ACHN (cell line): ENCODE measurements around the gene KCNQ1.

Experiments used
- DNase-seq: peaks from one replicate; pipeline ENCODE4 v3.0.0-alpha.2; 2015
- in situ Hi-C: cut with HindIII; loops from 2 replicates; pipeline ENCODE4 v1.10.0; 2017; ENCODE audit warnings: low sequenced_read_pairs, low pct_ligation_motif_present, low pct_unique_long_range_greater_than_20kb

Gene KCNQ1

DNA sequence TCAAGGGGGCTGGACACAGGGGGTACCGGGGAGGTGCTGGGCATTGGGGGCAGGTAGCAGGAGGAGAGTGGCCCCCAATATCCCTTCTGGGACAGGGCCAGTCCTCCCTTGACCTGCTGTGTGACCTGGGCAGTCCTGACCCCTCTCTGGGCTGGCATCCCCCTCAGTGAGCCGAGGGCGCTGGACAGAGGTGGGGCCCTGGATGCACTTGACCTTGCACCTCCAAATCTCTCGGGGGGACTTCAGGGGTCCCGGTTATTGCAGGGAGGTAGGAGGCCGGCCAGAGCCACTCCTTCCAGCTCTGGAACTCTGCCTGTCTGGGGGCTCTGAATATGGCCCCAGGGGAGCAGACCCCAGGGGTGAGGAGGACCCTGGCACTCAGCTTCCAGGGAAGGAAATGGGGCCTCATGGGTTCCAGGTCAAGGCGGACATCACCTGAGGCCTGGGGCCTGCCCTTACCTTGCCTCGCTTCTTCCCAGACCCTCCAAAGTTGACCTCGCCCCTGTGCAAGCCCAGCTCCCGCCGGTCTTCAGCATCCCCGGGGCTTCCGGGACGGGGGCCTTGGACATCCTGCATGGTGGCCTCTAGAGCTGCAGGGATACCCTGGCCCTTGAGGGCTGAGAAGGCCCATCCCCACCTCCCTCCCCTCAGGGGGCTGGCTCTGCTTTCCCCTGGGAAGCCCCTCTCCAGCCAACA lies 22.2 kb upstream of the KCNQ1 start:
- in situ Hi-C loops: no loop called here
- no peak for DNase-seq

DNA sequence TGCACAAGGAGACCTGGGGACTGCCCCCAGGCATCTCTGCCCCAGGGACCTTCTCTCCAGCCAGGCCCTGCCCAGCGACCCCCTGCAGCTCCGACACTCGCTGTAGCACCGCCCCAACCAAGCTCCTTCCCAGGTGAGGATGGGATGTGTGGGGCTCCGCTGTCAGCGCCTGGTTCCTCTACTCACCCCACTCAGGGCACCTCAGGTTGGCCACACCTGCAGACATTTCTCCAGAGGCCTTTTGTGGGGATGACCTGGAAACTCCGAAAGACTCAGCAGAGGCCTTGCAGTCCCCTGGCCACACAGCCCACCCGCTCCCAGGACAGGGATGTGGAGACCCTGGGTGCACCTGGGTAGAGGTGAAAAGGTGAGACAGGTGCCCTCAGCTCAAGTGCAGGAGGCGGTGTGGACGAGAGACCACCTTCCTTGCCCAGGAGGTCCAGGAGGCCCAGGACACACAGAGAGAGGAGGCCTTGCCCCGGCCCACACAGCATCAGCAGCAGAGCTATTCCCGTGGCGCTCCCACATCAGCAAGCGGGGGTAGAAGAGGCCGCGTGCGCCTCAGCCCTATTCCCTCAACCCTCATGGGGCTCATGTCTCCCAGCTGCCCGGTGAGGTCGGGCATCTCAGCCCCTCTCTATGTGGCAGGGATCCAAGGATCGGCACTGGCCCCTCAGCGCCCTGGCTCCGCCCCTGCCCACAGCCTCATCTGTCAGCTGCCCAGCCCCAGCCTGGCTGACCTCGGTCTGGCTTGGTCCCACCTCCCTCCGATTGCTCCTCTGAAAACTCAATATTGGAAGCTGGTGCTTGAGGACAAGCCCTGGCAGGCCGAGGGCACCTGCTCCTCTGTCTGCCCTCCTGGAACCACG lies 21.4 kb upstream of the KCNQ1 start:
- in situ Hi-C loops: no loop called here

DNA sequence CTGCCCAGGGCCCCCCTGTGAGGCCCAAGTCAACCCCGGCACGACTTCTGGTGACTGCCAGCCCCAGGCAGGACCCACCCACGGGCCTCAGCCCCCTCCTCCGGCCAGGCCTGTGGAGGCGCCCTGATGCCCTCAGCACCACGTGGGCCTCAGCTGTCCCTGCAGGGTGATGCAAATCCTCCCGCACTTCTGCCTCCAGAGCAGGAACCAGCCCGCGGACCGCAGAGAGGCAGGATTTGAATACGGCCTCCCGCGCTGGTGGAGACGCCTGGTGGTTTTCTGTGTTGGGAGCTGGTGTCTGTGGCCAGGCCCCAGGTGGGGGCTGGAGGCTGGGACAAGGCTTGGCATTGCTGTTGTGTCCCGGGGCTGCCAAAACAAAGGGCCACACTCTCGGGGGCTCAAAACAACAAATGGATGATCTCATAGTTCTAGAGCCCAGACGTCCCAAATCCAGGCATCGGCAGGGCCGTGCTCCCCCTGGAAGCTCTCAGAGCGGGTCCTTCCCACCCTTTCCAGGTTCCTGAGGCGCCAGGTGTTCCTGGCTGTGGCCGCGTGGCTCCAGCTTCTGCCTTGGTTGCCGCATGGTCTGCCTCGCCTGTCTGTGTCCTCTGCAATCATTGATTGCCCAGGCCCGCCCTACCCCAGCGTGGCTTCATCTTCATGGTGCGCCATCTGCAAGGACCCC lies 19.9 kb upstream of the KCNQ1 start:
- DNase-seq: no peak
- in situ Hi-C loops: no loop called here

More for the DNA sequence above, 21.4 kb upstream of the KCNQ1 start:
- no peak for DNase-seq

DNA sequence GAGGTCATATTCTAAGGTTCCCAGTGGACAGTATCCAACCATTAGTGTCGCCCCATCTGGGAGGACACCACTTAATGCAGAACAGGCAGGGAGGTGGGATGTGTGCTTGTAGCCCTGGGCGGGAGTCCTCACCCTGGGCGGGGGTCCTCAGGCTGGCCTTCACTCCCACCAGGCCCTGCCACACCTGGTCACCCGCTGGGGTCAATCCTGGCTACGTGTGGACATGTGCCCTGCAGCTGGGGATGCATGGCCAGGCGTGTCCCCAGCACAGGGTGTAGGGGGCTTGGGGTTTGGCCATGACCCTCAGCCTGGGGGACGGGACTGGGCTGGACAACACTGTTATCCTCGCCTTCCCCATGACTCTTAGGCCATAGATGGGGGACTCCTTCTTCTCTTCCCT lies 19.3 kb upstream of the KCNQ1 start:
- in situ Hi-C loops: no loop called here
- DNase-seq: no peak

DNA sequence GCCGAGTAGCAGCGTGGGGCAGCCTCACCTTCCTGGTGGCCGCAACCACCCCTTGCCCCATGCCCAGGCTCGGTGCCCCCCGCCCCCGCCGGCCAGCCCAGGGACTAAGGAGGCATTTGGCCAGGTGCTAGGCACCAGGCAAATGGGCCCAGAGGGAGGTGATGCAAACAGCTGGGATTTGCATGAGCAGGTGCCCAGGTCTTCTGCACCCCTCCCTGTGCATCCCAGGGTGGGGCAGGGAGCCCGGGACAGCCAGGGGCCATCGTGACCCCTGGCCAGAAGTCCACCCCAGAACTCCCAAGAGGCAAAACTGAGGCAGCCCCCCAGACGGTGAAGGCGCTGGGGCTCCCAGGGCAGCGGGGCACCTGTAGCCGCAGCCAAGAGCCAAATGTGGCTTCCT lies 18.6 kb upstream of the KCNQ1 start:
- in situ Hi-C loops: no loop called here
- no peak for DNase-seq

DNA sequence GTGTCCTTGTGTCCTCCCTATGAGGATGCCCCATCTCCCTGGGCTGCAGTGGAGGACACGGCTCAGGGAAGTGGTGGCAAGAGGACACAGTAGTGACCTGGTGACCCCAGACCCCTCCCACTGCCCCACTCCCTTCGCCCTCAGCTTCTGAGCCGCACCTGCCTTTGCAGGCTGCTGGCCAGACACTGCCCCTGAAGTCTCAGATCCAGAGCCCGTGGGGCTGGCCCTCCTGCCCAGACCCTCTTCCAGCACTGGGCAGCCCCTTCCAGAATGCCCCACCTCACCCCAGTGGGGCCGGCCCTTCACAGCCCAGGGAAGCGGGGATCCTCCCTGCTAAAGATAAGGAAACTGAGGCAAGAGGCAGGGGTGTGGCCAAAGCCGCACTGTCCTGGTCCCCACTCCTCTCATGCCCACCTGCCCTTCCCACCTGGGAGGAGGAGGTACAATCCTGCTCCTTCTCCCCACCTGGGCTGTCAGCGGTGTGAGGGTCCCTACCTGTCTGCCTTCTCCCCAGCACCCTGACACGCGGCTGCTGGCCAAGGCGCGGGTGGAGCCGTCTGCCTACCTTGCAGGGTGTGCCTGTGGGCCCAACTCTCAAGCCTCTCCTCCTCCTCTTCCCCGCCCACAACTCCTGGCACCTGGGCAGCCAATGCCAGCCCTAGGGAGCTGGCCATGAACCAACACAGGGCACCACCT lies 17.8 kb upstream of the KCNQ1 start:
- DNase-seq: no peak
- in situ Hi-C loops: no loop called here

DNA sequence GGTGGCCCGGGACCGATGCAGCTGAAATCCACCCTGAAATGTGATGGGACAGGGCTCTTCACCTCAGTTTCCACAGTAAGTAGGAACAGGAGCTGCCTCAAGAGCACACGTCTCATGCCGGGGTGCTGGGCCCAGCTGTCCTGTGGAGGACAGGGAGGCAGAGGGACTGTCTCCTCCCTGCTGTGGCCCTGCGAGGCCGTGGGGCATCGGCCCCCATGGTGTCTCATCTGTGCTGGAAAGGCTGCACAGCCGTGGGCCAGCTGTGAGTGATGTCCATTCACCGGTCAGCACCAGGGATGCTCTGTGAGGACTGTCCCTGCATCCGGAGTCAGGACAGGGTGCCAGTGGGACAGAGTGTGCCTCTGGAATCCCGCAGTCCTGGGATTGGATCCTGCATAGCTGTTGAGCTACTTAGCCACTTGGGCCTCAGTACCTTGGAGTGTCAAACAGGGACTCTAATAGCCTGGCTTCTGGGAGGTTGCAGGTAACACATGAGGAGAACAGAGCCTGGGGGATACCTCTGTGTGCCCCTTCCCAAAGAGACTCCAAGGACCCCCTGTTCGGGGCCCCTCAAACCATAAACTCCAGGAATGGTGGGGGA lies 17.0 kb upstream of the KCNQ1 start:
- in situ Hi-C loops: no loop called here
- no peak for DNase-seq

DNA sequence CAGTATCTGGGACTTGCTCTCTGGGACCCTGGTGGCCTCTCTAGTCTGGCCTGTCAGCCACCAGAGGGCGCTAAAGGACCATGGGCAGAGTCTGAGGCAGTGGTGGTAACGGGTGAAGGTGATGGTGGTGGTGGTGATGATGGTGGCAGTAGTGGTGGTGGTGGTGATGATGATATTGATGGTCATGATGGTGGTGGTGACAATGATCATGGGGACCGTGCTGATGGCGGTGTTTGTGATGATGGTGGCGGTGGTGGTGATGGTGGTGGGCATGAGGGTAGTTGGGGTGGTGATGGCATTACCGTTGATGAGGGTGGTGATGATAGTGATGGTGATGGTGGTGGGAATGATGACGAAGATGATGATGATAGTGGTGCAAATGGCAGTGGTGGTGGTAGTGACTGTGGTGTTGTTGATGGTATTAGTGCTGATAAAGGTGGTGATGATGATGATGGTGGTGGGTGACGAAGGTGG lies 16.4 kb upstream of the KCNQ1 start:
- peak; percentile 61 for DNase-seq
- in situ Hi-C loops: no loop called here

DNA sequence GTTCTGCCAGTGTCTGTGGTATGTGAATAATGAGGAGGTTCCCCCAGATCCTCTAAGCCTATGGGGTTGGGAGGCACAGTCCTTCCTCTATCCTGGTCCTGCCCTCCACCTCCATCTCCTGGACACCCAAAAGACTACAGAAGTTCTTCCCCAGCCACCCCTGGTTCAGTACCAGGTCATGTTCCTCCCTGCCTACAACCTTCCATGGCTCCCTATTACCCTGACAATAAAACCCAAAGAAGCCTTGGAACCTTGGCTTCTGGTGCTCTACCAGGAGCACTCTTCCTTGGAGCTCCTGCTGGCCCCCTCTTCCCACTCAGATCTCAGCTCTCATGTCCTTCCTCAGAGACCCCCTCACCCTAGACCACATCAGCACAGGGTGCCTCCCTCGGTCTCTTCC lies 13.4 kb upstream of the KCNQ1 start:
- in situ Hi-C loops: no loop called here

DNA sequence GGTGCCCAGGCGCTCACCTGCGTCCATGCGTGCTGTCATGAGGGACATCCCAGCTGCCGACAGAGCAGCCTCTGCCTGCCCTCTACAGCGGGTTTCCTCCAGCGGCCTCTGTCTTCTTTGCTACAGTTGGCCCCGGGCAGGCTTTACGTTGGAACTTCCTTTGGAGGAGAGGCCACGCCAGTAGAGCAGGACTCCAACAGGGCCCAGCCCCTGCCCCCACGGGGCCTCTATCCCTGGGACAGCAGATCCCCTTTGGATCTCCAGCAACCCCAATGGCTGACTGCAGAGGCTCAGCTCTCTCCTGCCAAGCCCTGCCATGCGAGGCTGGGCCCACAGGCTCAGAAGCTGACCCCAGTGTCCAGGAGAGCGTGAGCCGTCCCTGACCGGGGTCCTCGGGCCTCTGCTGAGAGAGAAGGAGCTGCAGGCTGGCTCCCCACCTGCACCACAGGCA lies 12.6 kb upstream of the KCNQ1 start:
- no peak for DNase-seq
- in situ Hi-C loops: no loop called here

More for the DNA sequence above, 13.4 kb upstream of the KCNQ1 start:
- DNase-seq: no peak

DNA sequence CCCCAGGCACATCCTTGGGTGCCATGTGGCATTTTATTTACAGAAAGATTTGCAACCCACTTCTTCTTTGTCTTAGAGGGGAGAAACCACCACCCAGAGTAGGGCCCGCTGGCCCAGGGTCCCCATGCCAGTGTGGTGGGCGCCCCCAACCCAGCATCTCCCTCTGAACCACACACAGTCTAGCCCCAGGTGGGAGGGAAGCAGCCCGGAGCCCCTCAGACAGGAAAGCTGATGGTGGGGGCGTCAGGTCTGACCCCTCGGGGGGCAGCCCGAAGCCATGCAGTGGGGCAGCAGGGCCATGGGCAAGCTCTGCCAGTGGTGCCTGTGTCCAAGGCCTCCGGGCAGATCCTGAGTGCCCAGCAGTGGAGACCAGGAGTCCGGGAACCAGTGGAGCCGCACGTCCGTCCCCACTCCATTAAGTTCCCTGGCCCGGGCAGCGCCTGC lies 12.2 kb upstream of the KCNQ1 start:
- no peak for DNase-seq
- in situ Hi-C loops: no loop called here

DNA sequence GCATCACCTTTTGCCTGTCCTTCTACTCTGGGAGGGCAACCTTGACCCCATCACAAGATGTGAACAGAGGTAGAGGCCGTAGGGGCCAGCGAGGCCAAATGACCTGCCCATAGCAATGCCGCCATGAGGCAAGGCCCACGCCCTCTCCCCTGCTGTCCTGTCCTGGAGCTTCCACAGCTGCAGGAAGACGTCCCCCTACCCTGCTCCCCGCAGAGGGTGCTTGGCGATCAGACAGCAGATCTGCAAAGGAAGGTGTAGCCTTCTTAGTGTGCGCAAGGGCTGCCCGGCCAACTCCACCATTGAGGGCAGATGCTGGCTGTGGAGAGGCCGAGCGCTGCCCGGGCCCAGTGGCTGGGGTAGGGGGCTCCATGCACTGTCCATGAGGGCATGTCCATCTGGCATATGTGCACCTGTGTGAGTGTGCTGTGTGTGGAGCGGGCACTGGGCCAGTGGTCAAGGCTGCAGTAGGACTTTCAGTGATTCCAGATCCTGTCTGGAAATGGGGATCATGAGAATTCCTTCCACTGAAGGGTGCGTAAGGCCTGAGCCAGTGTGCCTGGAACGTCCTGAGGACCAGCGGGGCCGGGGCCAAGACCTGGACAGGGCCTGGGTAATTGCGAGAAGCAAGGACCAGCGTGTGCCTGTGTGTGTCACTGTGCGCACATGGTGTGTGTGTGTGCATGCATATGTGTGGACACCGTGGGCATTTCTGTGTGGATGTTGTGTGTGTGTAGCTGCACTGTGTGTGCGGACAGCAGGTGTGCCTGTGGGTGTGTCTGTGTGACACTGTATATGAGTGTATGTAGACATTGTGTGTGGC lies 11.5 kb upstream of the KCNQ1 start:
- in situ Hi-C loops: no loop called here
- DNase-seq: no peak

DNA sequence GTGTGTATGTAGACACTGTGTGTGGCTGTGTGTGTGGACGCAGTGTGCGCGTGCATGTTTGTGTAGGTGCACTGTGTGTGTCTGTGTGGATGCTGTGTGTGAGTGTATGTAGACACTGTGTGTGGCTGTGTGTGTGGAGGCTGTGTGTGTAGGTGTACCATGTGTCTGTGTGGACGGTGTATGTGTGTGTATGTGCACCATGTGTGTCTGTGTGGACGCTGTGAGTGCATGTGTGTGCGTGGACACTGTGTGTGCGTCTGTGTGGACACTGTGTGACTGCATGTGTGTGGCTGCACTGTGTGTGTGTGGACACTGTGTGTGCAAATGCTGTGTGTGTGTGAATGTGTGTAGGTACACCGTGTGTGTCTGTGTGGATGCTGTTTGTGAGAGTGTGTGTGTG lies 10.8 kb upstream of the KCNQ1 start:
- DNase-seq: no peak
- in situ Hi-C loops: no loop called here

DNA sequence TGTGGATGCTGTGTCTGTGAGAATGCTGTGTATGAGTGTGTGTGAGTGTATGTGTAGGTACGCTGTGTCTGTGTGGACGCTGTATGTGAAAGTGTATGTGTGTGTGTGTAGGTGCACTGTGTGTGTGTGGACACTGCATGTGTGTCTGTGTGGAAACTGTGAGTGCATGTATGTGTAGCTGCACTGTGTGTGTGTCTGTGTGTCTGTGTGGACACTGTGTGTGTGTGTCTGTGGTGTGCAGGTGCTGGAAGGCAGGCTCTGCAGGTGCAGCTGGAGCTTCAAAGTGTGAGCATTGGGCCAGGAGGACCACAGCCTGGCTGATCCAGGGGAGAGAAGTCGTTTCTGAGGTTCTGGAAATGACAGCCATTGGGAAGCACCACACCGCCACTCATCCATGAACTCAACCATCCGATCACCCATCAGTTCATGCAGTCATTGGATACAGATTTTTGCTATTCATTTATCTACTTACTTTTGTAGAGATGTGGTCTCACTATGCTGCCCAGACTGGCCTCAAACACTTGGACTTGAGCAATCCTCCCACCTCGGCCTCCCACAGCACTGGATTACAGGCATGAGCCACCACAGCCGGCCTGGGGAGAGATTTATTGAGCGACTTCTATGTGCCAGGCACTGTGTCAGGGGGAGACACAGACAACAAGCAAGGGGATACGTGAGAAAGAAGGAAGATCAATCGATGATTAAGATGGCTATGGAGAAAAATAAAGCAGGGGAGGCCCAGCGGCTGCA lies 10.1 kb upstream of the KCNQ1 start:
- no peak for DNase-seq
- in situ Hi-C loops: no loop called here

DNA sequence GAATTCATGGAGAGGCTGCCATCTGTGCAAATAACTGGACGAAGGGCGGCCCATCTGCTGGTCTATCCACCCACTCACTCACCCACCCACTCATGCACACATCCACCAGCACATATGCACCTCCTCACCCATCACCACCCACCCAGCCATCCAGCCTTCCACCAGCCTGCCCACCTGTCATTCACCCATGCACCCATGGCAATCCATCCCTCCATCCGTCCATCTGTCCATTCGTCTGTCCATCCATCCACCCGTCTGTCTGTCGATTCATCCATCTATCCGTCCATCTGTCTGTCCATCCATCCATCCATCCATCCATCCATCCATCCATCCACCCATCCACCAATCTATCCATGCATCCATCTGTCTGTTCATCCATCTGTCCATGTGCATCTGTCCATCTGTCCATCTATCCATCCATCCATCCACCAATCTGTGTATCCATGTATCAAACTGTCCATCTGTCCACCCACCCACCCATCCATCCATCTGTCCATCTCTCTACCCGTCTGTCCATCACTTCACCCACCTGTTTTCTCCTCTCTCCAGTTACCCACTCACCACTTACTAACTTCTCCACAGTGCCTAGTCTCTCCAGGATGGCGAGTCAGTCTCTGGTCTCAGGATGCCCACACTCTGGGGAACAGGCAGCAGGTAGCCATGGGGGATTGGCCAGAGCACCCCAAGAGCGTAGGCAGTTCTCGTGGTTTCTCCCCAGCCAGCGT lies 9.4 kb upstream of the KCNQ1 start:
- in situ Hi-C loops: no loop called here

DNA sequence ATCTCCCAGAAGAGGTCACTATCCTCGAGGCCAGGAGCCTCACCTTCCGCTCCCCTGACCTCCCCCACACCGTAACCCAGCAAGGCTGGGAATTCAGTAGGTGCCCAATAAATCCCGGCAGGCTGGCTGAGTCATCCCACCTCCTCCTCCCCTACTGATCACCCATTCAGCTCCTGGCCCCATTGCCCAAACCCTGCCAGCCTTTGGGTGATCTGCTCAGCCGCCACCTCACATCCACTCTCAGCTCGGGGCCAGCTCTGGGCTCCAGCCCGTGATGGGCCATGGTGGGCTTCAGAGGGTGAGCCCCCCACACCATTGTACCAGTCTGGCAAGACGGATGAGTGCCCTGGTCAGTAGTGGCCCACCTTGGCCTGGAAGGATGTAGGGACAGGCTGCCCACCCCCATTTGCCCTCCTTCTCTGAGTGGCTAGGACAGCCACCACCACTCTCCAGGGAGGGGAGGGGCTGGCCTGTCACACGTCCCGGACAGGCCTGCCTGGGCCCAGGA lies 8.7 kb upstream of the KCNQ1 start:
- in situ Hi-C loops: no loop called here
- DNase-seq: no peak

More for the DNA sequence above, 9.4 kb upstream of the KCNQ1 start:
- no peak for DNase-seq
